ENCODE measurements around the gene FASN. TPM values are rescaled to one million over a fixed set of nuclear protein-coding genes. Genes with fewer than 3 reads are reported as not detected.

FASN gene
- total and polyA plus RNA-seq, 2 of the 13 experiments (the other 11 are each of a cell fraction or from before 2014, with no cell fraction given) = 51.7 to 101 TPM

- TF ChIP-seq MEIS1 (CRISPR knock-in tag; IDR thresholded peaks at IDR 0.05; ENCODE audit: borderline replicate concordance) = no peak
- TF ChIP-seq TFDP1 (CRISPR knock-in tag; IDR thresholded peaks at IDR 0.05; ENCODE audit: borderline replicate concordance) = no peak
- TF ChIP-seq ZNF567 (CRISPR knock-in tag; IDR thresholded peaks at IDR 0.05; ENCODE audit: borderline replicate concordance) = peak; percentile 53; the same call in 1 of the 2 replicates
- TF ChIP-seq FIP1L1 (IDR thresholded peaks at IDR 0.05; ENCODE audit: borderline replicate concordance, insufficient read depth, low read depth, low read length) = no peak
- TF ChIP-seq ZNF777 (CRISPR knock-in tag; IDR thresholded peaks at IDR 0.05) = no peak
- no peak for TF ChIP-seq RXRB (CRISPR knock-in tag; IDR thresholded peaks at IDR 0.05; ENCODE audit: borderline replicate concordance)
- no peak for TF ChIP-seq SIX1 (CRISPR knock-in tag; IDR thresholded peaks at IDR 0.05; ENCODE audit: borderline replicate concordance)
- no peak for TF ChIP-seq ZNF792 (CRISPR knock-in tag; IDR thresholded peaks at IDR 0.05)
- 0 out of 2 replicates have a peak, but pooled peaks have one; percentile 9 for TF ChIP-seq ZNF230 (CRISPR knock-in tag; IDR thresholded peaks at IDR 0.05)
- TF ChIP-seq ARID2 (CRISPR knock-in tag; IDR thresholded peaks at IDR 0.05; ENCODE audit: borderline replicate concordance) = peak; percentile 69; the same call in 1 of the 2 replicates
- TF ChIP-seq ZNF253 (CRISPR knock-in tag; IDR thresholded peaks at IDR 0.05; ENCODE audit: borderline replicate concordance) = no peak
- no peak for TF ChIP-seq TOE1 (CRISPR knock-in tag; IDR thresholded peaks at IDR 0.05)
- no peak for TF ChIP-seq XBP1 (CRISPR knock-in tag; IDR thresholded peaks at IDR 0.05)
- TF ChIP-seq ZNF317 (CRISPR knock-in tag; IDR thresholded peaks at IDR 0.05) = no peak; the same call in 1 of the 2 replicates
- TF ChIP-seq, protein P1, sequence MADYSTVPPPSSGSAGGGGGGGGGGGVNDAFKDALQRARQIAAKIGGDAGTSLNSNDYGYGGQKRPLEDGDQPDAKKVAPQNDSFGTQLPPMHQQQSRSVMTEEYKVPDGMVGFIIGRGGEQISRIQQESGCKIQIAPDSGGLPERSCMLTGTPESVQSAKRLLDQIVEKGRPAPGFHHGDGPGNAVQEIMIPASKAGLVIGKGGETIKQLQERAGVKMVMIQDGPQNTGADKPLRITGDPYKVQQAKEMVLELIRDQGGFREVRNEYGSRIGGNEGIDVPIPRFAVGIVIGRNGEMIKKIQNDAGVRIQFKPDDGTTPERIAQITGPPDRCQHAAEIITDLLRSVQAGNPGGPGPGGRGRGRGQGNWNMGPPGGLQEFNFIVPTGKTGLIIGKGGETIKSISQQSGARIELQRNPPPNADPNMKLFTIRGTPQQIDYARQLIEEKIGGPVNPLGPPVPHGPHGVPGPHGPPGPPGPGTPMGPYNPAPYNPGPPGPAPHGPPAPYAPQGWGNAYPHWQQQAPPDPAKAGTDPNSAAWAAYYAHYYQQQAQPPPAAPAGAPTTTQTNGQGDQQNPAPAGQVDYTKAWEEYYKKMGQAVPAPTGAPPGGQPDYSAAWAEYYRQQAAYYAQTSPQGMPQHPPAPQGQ (CRISPR knock-in tag; IDR thresholded peaks at IDR 0.05; ENCODE audit: borderline replicate concordance) = no peak
- TF ChIP-seq IRF1 (CRISPR knock-in tag; IDR thresholded peaks at IDR 0.05; ENCODE audit: low read depth) = no peak
- no peak for TF ChIP-seq ZNF577 (CRISPR knock-in tag; IDR thresholded peaks at IDR 0.05; ENCODE audit: borderline replicate concordance, low read depth)
- TF ChIP-seq ZNF326 (CRISPR knock-in tag; IDR thresholded peaks at IDR 0.05; ENCODE audit: borderline replicate concordance) = no peak
- TF ChIP-seq ZNF354B (CRISPR knock-in tag; IDR thresholded peaks at IDR 0.05) = 0 out of 2 replicates have a peak, but pooled peaks have one; percentile 70
- TF ChIP-seq GTF3A (CRISPR knock-in tag; conservative IDR thresholded peaks at IDR 0.05) = no peak
- TF ChIP-seq GMEB2 (CRISPR knock-in tag; IDR thresholded peaks at IDR 0.05; ENCODE audit: low read depth) = no peak
- no peak for TF ChIP-seq ZSCAN9 (CRISPR knock-in tag; IDR thresholded peaks at IDR 0.05; ENCODE audit: borderline replicate concordance)
- TF ChIP-seq CEBPB (IDR thresholded peaks at IDR 0.05; ENCODE audit: borderline replicate concordance, low read depth, low read length) = no peak
- peak; percentile 87 for TF ChIP-seq ZNF768 (CRISPR knock-in tag; IDR thresholded peaks at IDR 0.05)
These were observed 2.0 kb downstream of the FASN start (continued) for GRCh38 chr17:82095777-82096708.

Measured in HepG2 (cell line).